HepG2 (cell line): Measurements from ENCODE around the gene PAXX. TPM values are rescaled to one million over a fixed set of nuclear protein-coding genes. Genes with fewer than 3 reads are reported as not detected.

Experiments used
- CBFB ChIP-seq: sonication (generic); formaldehyde crosslinking; IDR thresholded peaks from 2 replicates; pipeline ENCODE4 v1.4.0; 2020; ENCODE audit warnings: missing genetic modification reagents
- JUNB ChIP-seq: sonication (generic); formaldehyde crosslinking; IDR thresholded peaks from 2 replicates; pipeline ENCODE4 v1.8.0; 2022; ENCODE audit warnings: missing genetic modification reagents, mild to moderate bottlenecking, borderline replicate concordance
- KDM5B ChIP-seq: sonication (generic); formaldehyde crosslinking; IDR thresholded peaks from 2 replicates; pipeline ENCODE4 v1.4.0; 2020; ENCODE audit warnings: missing genetic modification reagents, mild to moderate bottlenecking, borderline replicate concordance
- NR2F1 ChIP-seq, 2 experiments: fragments of 450-650 bp in 1 of 2; formaldehyde crosslinking in 1 of 2; IDR thresholded peaks; 2 replicates each; pipeline versions ENCODE4 v1.5.0 to v1.6.1; 2016 to 2020; ENCODE audit warnings: mild to moderate bottlenecking in 1 of 2, missing compliant biosample characterization in 1 of 2, missing genetic modification reagents in 1 of 2, moderate library complexity in 1 of 2
- SOX6 ChIP-seq, 2 experiments: fragments of 450-650 bp in 1 of 2; sonication (generic) in 1 of 2; formaldehyde crosslinking in 1 of 2; IDR thresholded peaks; 2 replicates each; pipeline versions ENCODE4 v1.4.0 to v1.6.1; 2017 to 2020; ENCODE audit warnings: antibody characterized with exemption in 1 of 2, mild to moderate bottlenecking in 1 of 2, missing genetic modification reagents in 1 of 2
- SRSF1 ChIP-seq: fragments of 200-400 bp; formaldehyde crosslinking; optimal IDR thresholded peaks from 2 replicates; pipeline ENCODE3; 2017; ENCODE audit warnings: mild to moderate bottlenecking, low read depth, low read length, moderate library complexity
- TSC22D2 ChIP-seq: sonication (generic); formaldehyde crosslinking; IDR thresholded peaks from 2 replicates; pipeline ENCODE4 v1.5.1; 2020; ENCODE audit warnings: missing genetic modification reagents, mild to moderate bottlenecking, borderline replicate concordance
- U2AF1 ChIP-seq: fragments of 200-400 bp; formaldehyde crosslinking; optimal IDR thresholded peaks from 2 replicates; pipeline ENCODE3; 2017; ENCODE audit warnings: mild to moderate bottlenecking, low read depth, low read length
- ZBTB7B ChIP-seq: sonication (generic); formaldehyde crosslinking; IDR thresholded peaks from 2 replicates; pipeline ENCODE4 v1.4.0; 2020; ENCODE audit warnings: missing genetic modification reagents
- ZIK1 ChIP-seq: sonication (generic); formaldehyde crosslinking; IDR thresholded peaks from 2 replicates; pipeline ENCODE4 v1.5.0; 2020; ENCODE audit warnings: mild to moderate bottlenecking, low read depth, missing genetic modification reagents, borderline replicate concordance
- ZNF331 ChIP-seq: sonication (generic); formaldehyde crosslinking; IDR thresholded peaks from 2 replicates; pipeline ENCODE4 v1.4.0; 2020; ENCODE audit warnings: missing genetic modification reagents
- ZNF333 ChIP-seq: sonication (generic); formaldehyde crosslinking; IDR thresholded peaks from 2 replicates; pipeline ENCODE4 v1.4.0; 2020; ENCODE audit warnings: mild to moderate bottlenecking, missing genetic modification reagents, borderline replicate concordance
- ZNF350 ChIP-seq: sonication (generic); formaldehyde crosslinking; IDR thresholded peaks from 2 replicates; pipeline ENCODE4 v1.4.0; 2020; ENCODE audit warnings: mild to moderate bottlenecking, low read depth, missing genetic modification reagents, borderline replicate concordance
- polyA plus RNA-seq, 8 experiments: library from polyadenylated mRNA; depleted of rRNA in 3 of 8; stranded (reverse) in 7 of 8; unstranded in 1 of 8; fragments of >200 nt; fragmentation: Illumina TruSeq in 4 of 8; extraction: Trizol in 4 of 8; gene quantifications; 2 replicates each; pipeline versions ENCODE4 v1.2.1 to v1.2.3, GENCODE V29; 2011 to 2016; ENCODE audit warnings: low read depth in 4 of 8, missing spikeins in 1 of 8, mixed read lengths in 1 of 8; ENCODE audit not compliant: insufficient read depth in 1 of 8
- total RNA-seq, 5 experiments: library from RNA; depleted of rRNA; stranded (reverse); fragments of >200 nt; fragmentation: Illumina TruSeq; extraction: Trizol; gene quantifications; 2 replicates each; pipeline ENCODE4 v1.2.3, GENCODE V29; 2016; ENCODE audit warnings: low read depth in 1 of 5
- TF ChIP-seq, protein P1 (sequence below), 2 experiments: fragments of 450-650 bp in 1 of 2; sonication (generic) in 1 of 2; formaldehyde crosslinking in 1 of 2; IDR thresholded peaks; 2 replicates each; pipeline versions ENCODE4 v1.6.1 to v1.8.0; 2016 to 2022; ENCODE audit warnings: antibody characterized with exemption in 1 of 2, mild to moderate bottlenecking in 1 of 2, missing genetic modification reagents in 1 of 2

The PAXX gene
- total and polyA plus RNA-seq, 2 of the 13 experiments (the other 11 are each of a cell fraction or from before 2014, with no cell fraction given): 14.0 to 31.9 TPM

DNA sequence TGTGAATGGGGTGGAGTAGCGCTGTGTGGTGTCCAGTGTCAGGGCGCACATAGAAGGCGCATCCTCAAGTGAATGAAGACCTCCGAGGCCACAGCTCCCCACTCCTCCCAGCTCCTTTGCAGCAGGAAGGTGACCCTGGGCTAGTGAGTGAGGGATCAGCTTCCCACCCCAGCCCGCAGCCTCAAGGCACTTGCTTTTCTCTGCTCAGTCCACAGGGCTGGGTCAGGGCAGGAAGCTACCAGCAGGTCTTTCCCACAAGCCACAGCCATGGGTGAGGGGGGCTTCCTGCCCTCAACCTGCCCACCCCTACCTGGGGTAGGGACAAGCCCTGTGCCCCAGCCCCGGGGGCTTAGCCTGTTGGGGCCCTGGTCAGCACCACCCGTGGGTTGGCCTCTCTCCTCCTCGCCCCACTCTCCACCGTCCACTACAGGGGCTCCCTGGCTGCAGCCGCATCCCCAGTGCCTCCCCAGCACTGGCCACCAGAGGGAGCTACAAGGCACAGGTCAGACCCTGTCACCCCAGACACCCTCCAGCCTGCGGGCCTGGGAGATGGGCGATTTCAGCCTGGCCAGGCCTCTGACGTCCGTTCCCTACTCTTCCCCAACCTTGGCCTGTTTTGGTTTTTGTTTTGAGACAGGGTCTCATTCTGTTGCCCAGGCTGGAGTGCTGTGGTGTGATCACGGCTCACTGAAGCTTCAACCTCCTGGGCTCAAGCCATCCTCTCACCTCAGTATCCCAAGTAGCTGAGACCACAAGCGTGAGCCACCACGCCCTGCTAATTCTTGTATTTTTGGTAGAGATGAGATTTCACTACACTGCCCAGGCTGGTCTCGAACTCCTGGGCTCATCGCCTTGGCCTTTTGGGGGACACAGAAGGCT is 37.1 kb downstream of the PAXX start (continued):
- TF ChIP-seq ZIK1 (CRISPR knock-in tag) (0 out of 2 replicates have a peak, but pooled peaks have one; percentile 31), SRSF1 (peak; percentile 67), ZNF331 (0 out of 2 replicates have a peak, but pooled peaks have one; percentile 36), ZNF333 (CRISPR knock-in tag) (peak; percentile 86; the same call in 1 of the 2 replicates), U2AF1 (peak; percentile 81), ZNF350 (0 out of 2 replicates have a peak, but pooled peaks have one; percentile 11), TSC22D2 (no peak), SOX6 (IDR thresholded peaks at IDR 0.05) (no peak), SOX6 (CRISPR knock-in tag; IDR thresholded peaks at IDR 0.05) (peak; percentile 42), ZBTB7B (CRISPR knock-in tag) (peak; percentile 73), NR2F1 (CRISPR knock-in tag; IDR thresholded peaks at IDR 0.05) (peak; percentile 52 to 72; a peak in 2 of 4 replicates), CBFB (CRISPR knock-in tag) (no peak), KDM5B (CRISPR knock-in tag) (0 out of 2 replicates have a peak, but pooled peaks have one; percentile 33), JUNB (no peak)
- TF ChIP-seq, protein P1, sequence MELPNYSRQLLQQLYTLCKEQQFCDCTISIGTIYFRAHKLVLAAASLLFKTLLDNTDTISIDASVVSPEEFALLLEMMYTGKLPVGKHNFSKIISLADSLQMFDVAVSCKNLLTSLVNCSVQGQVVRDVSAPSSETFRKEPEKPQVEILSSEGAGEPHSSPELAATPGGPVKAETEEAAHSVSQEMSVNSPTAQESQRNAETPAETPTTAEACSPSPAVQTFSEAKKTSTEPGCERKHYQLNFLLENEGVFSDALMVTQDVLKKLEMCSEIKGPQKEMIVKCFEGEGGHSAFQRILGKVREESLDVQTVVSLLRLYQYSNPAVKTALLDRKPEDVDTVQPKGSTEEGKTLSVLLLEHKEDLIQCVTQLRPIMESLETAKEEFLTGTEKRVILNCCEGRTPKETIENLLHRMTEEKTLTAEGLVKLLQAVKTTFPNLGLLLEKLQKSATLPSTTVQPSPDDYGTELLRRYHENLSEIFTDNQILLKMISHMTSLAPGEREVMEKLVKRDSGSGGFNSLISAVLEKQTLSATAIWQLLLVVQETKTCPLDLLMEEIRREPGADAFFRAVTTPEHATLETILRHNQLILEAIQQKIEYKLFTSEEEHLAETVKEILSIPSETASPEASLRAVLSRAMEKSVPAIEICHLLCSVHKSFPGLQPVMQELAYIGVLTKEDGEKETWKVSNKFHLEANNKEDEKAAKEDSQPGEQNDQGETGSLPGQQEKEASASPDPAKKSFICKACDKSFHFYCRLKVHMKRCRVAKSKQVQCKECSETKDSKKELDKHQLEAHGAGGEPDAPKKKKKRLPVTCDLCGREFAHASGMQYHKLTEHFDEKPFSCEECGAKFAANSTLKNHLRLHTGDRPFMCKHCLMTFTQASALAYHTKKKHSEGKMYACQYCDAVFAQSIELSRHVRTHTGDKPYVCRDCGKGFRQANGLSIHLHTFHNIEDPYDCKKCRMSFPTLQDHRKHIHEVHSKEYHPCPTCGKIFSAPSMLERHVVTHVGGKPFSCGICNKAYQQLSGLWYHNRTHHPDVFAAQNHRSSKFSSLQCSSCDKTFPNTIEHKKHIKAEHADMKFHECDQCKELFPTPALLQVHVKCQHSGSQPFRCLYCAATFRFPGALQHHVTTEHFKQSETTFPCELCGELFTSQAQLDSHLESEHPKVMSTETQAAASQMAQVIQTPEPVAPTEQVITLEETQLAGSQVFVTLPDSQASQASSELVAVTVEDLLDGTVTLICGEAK (IDR thresholded peaks at IDR 0.05): no peak
- TF ChIP-seq, protein P1 (CRISPR knock-in tag; IDR thresholded peaks at IDR 0.05): peak; percentile 11; the same call in 1 of the 2 replicates
